SU-DHL-6 (cell line): ENCODE data around the gene PRTG.

ENCODE experiments used
- CTCF ChIP-seq: fragments of 200-600 bp; sonication (generic); IDR thresholded peaks from one replicate; pipeline ENCODE4 v1.5.1; 2017; ENCODE audit warnings: antibody characterized with exemption, mild to moderate bottlenecking, low read length, moderate library complexity; ENCODE audit not compliant: insufficient read depth, poor library complexity, severe bottlenecking
- EZH2phosphoT487 ChIP-seq: fragments of 200-600 bp; sonication (generic), shearing (Covaris generic); conservative IDR thresholded peaks from 2 replicates; pipeline ENCODE4 v1.6.1; 2018; ENCODE audit warnings: mild to moderate bottlenecking, antibody characterized with exemption, low read length, moderate library complexity, mixed read lengths

GRCh38 chr15:55588815-55589115 lies 154.2 kb downstream of the PRTG start:
- TF ChIP-seq CTCF = no peak
- TF ChIP-seq EZH2phosphoT487 = no peak
